Measurements from ENCODE around the gene SOX13.

DNA sequence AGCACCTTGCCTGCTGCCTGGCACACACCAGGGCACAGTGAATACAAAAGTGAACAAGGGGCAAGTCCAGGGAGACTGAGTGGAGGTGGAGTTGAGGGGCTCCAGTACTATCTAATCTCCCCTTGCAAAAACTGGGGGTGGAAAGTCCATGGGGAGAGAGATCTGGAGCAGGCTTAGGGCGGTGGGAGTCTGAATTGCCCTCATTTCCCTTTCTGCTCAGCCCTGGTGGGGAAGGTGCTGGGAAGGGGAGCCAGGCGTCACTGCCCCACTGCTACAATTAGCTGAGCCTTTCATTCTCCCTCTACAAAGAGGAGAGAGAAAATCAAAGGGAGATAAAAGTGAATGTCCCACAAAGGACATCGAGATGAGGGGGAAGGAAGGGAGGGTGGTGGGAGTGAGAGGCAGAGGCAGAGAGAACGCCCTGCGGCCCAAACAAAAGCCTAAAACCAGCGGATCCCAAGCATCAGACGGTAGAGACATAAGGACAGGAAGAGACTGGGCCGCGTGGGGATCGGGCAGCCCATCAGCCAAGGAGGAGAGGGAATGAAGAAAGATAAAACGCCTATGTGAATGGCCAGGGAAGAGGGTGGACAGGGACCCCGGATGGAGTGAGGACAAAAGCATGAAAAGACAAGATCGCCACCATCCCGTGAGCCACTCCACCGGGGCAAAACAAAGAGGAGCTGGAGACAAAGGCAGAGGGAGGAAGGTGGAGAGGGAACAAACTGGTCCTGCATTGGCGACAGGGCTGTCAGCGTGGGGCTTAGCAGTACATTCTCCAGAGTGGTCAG lies 46.8 kb upstream of the SOX13 start:
- TF ChIP-seq POLR2A (IDR thresholded peaks at IDR 0.05) (no peak), POLR2AphosphoS5 (IDR thresholded peaks at IDR 0.05) (no peak)
- TF ChIP-seq, protein P1, sequence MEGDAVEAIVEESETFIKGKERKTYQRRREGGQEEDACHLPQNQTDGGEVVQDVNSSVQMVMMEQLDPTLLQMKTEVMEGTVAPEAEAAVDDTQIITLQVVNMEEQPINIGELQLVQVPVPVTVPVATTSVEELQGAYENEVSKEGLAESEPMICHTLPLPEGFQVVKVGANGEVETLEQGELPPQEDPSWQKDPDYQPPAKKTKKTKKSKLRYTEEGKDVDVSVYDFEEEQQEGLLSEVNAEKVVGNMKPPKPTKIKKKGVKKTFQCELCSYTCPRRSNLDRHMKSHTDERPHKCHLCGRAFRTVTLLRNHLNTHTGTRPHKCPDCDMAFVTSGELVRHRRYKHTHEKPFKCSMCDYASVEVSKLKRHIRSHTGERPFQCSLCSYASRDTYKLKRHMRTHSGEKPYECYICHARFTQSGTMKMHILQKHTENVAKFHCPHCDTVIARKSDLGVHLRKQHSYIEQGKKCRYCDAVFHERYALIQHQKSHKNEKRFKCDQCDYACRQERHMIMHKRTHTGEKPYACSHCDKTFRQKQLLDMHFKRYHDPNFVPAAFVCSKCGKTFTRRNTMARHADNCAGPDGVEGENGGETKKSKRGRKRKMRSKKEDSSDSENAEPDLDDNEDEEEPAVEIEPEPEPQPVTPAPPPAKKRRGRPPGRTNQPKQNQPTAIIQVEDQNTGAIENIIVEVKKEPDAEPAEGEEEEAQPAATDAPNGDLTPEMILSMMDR (IDR thresholded peaks at IDR 0.05): no peak
